HEK293T (cell line): ENCODE data around the gene TEAD1.

Experiments
- CTCF ChIA-PET: fragments of 350-600 bp; formaldehyde crosslinking; extraction: SDS; loops from one replicate; lab custom pipeline; 2021; ENCODE audit warnings: antibody characterized with exemption, inconsistent platforms; lab: Yijun Ruan, JAX
- POLR2A ChIA-PET: fragments of 350-600 bp; formaldehyde crosslinking; extraction: SDS; loops from one replicate; lab custom pipeline; 2020; ENCODE audit warnings: antibody characterized with exemption, inconsistent platforms; lab: Yijun Ruan, JAX
- DNase-seq: peaks from one replicate; pipeline ENCODE4 v3.0.0; 2012; ENCODE audit warnings: mixed read lengths; ENCODE audit errors: extremely low spot score
- ARNT ChIP-seq: fragments of 450-650 bp; IDR thresholded peaks from 2 replicates; pipeline ENCODE4 v1.6.1; 2017; ENCODE audit warnings: mild to moderate bottlenecking
- BHLHE40 ChIP-seq: fragments of 450-650 bp; IDR thresholded peaks from 2 replicates; pipeline ENCODE4 v1.6.1; 2016; ENCODE audit warnings: mild to moderate bottlenecking, moderate library complexity, borderline replicate concordance
- CTBP1 ChIP-seq: fragments of 450-650 bp; IDR thresholded peaks from 2 replicates; pipeline ENCODE4 v1.6.1; 2016; ENCODE audit warnings: borderline replicate concordance
- ELF4 ChIP-seq: fragments of 450-650 bp; IDR thresholded peaks from 2 replicates; pipeline ENCODE4 v1.6.1; 2017; ENCODE audit warnings: antibody characterized with exemption
- FOXA1 ChIP-seq: fragments of 450-650 bp; IDR thresholded peaks from 2 replicates; pipeline ENCODE4 v1.6.1; 2016; ENCODE audit warnings: mild to moderate bottlenecking
- FOXK2 ChIP-seq: fragments of 450-650 bp; IDR thresholded peaks from 2 replicates; pipeline ENCODE4 v1.6.1; 2016; ENCODE audit warnings: mild to moderate bottlenecking
- FOXM1 ChIP-seq: fragments of 450-650 bp; IDR thresholded peaks from 2 replicates; pipeline ENCODE4 v1.6.1; 2017; ENCODE audit warnings: mild to moderate bottlenecking, borderline replicate concordance
- HDGF ChIP-seq: fragments of 450-650 bp; IDR thresholded peaks from 2 replicates; pipeline ENCODE4 v1.6.1; 2017; ENCODE audit warnings: antibody characterized with exemption, borderline replicate concordance
- L3MBTL2 ChIP-seq: fragments of 450-650 bp; conservative IDR thresholded peaks from 2 replicates; pipeline ENCODE4 v1.6.1; 2016; ENCODE audit warnings: mild to moderate bottlenecking
- LEF1 ChIP-seq: fragments of 450-650 bp; IDR thresholded peaks from 2 replicates; pipeline ENCODE4 v1.6.1; 2017; ENCODE audit warnings: mild to moderate bottlenecking, borderline replicate concordance
- NFRKB ChIP-seq: fragments of 450-650 bp; IDR thresholded peaks from 2 replicates; pipeline ENCODE4 v1.6.1; 2016; ENCODE audit warnings: mild to moderate bottlenecking, moderate library complexity
- PKNOX1 ChIP-seq: fragments of 450-650 bp; IDR thresholded peaks from 2 replicates; pipeline ENCODE4 v1.6.1; 2016
- SP1 ChIP-seq: fragments of 450-650 bp; IDR thresholded peaks from 2 replicates; pipeline ENCODE4 v1.6.1; 2017
- SUZ12 ChIP-seq: fragments of 450-650 bp; IDR thresholded peaks from 2 replicates; pipeline ENCODE4 v1.6.1; 2016; ENCODE audit warnings: mild to moderate bottlenecking
- TARDBP ChIP-seq: fragments of 450-650 bp; IDR thresholded peaks from 2 replicates; pipeline ENCODE4 v1.6.1; 2016
- ZNF384 ChIP-seq: fragments of 450-650 bp; IDR thresholded peaks from 2 replicates; pipeline ENCODE4 v1.6.1; 2016

The TEAD1 gene

GRCh38 chr11:12845163-12845562 is 170.9 kb downstream of the TEAD1 start:
- TF ChIP-seq NFRKB (no peak), TARDBP (no peak), ZNF384 (no peak), FOXA1 (no peak), SP1 (no peak), L3MBTL2 (no peak), ELF4 (no peak), SUZ12 (no peak), LEF1 (no peak), CTBP1 (no peak), BHLHE40 (no peak), FOXK2 (no peak), FOXM1 (no peak), ARNT (no peak), PKNOX1 (no peak), HDGF (no peak)
- ChIA-PET POLR2A (no interaction called here), CTCF (no interaction called here)
- no peak for DNase-seq

- POLR2A ChIA-PET, result no interaction called here
- TF ChIP-seq ARNT (peak; percentile 24; the same call in 1 of the 2 replicates), NFRKB (no peak), FOXA1 (0 out of 2 replicates have a peak, but pooled peaks have one; percentile 13), L3MBTL2 (peak; percentile 30; the same call in 1 of the 2 replicates), SP1 (no peak)
- CTCF ChIA-PET, result no interaction called here
- DNase-seq, result peak; percentile 34
Measured at GRCh38 chr11:12845739-12846358, 171.6 kb downstream of the TEAD1 start.

GRCh38 chr11:12846786-12847615 is 172.8 kb downstream of the TEAD1 start:
- no peak for TF ChIP-seq BHLHE40
- no peak for TF ChIP-seq HDGF
- TF ChIP-seq FOXA1, result no peak
- TF ChIP-seq SUZ12, result no peak
- no peak for TF ChIP-seq FOXK2
- no peak for TF ChIP-seq ELF4
- no peak for TF ChIP-seq ZNF384
- no peak for TF ChIP-seq LEF1
- TF ChIP-seq PKNOX1, result no peak
- no peak for TF ChIP-seq TARDBP
- no peak for TF ChIP-seq L3MBTL2
- TF ChIP-seq FOXM1, result no peak
- no peak for TF ChIP-seq SP1
- no peak for DNase-seq
- ChIA-PET POLR2A (no interaction called here), CTCF (no interaction called here)

- TF ChIP-seq CTBP1, result no peak
- no peak for TF ChIP-seq FOXK2
- TF ChIP-seq BHLHE40, result no peak
- TF ChIP-seq PKNOX1, result no peak
- no peak for TF ChIP-seq LEF1
- no peak for TF ChIP-seq SUZ12
- no peak for TF ChIP-seq ELF4
- no peak for TF ChIP-seq SP1
- no peak for TF ChIP-seq FOXM1
- TF ChIP-seq L3MBTL2, result no peak
- TF ChIP-seq FOXA1, result no peak
- TF ChIP-seq NFRKB, result no peak
- no peak for TF ChIP-seq ARNT
- TF ChIP-seq HDGF, result no peak
- TF ChIP-seq ZNF384, result no peak
- no peak for TF ChIP-seq TARDBP
- DNase-seq, result no peak
- POLR2A ChIA-PET, result no interaction called here
Measured at GRCh38 chr11:12848413-12848812, 174.2 kb downstream of the TEAD1 start.

GRCh38 chr11:12853325-12853651 is 179.1 kb downstream of the TEAD1 start:
- POLR2A ChIA-PET, result no interaction called here
- CTCF ChIA-PET, result no interaction called here
- TF ChIP-seq SUZ12 (no peak), L3MBTL2 (no peak)
- DNase-seq, result no peak

More at GRCh38 chr11:12848413-12848812, 174.2 kb downstream of the TEAD1 start:
- CTCF ChIA-PET, result interaction anchor here (0.6 kb wide), 1 partner anchor 33 kb away, joined by 3 read pairs; no protein-coding TSS in a partner anchor

GRCh38 chr11:12853652-12854296 is 179.6 kb downstream of the TEAD1 start:
- no peak for TF ChIP-seq NFRKB
- no peak for TF ChIP-seq FOXA1
- POLR2A ChIA-PET, result no interaction called here
- CTCF ChIA-PET, result no interaction called here
- no peak for DNase-seq
